Hepatocyte (in vitro differentiated cells): ENCODE results near the gene SQOR. TPM values are rescaled to one million over a fixed set of nuclear protein-coding genes. Genes with fewer than 3 reads are reported as not detected.

Source experiments
- DNase-seq: peaks from one replicate; pipeline ENCODE4 v3.0.0-alpha.2; 2016; ENCODE audit warnings: low spot score
- H2AFZ ChIP-seq: fragments of 200-600 bp; sonication (generic); 2 replicates; pipeline ENCODE4 v1.6.0; 2016; ENCODE audit warnings: antibody characterized with exemption, mild to moderate bottlenecking
- H3K27ac ChIP-seq: fragments of 200-600 bp; sonication (generic); 2 replicates; pipeline ENCODE4 v1.5.1; 2016; ENCODE audit warnings: mild to moderate bottlenecking
- H3K27me3 ChIP-seq: fragments of 200-600 bp; sonication (generic); 2 replicates; pipeline ENCODE4 v1.6.1; 2016
- H3K36me3 ChIP-seq: fragments of 200-600 bp; sonication (generic); replicated peaks from 2 replicates; pipeline ENCODE4 v1.5.1; 2016; ENCODE audit warnings: low read depth; ENCODE audit not compliant: insufficient read depth
- H3K4me1 ChIP-seq: fragments of 200-600 bp; sonication (generic); 2 replicates; pipeline ENCODE4 v1.5.1; 2016; ENCODE audit warnings: mild to moderate bottlenecking, moderate library complexity; ENCODE audit not compliant: insufficient read depth
- H3K4me2 ChIP-seq: fragments of 200-600 bp; sonication (generic); 2 replicates; pipeline ENCODE4 v1.6.0; 2016
- H3K4me3 ChIP-seq: fragments of 200-600 bp; sonication (generic); 2 replicates; pipeline ENCODE4 v1.5.1; 2016; ENCODE audit warnings: mild to moderate bottlenecking
- H3K79me2 ChIP-seq: fragments of 200-600 bp; sonication (generic); 2 replicates; pipeline ENCODE4 v1.6.0; 2017; ENCODE audit warnings: mild to moderate bottlenecking
- H3K9me2 ChIP-seq: fragments of 200-600 bp; sonication (generic); replicated peaks from 2 replicates; pipeline ENCODE4 v1.6.0; 2017; ENCODE audit warnings: mild to moderate bottlenecking; ENCODE audit not compliant: insufficient read depth
- H3K9me3 ChIP-seq: fragments of 200-600 bp; sonication (generic); 2 replicates; pipeline ENCODE4 v1.5.1; 2016; ENCODE audit warnings: low read depth, mild to moderate bottlenecking
- H4K20me1 ChIP-seq: fragments of 200-600 bp; sonication (generic); 2 replicates; pipeline ENCODE4 v1.6.0; 2016; ENCODE audit warnings: mild to moderate bottlenecking; ENCODE audit not compliant: insufficient read depth, poor library complexity, severe bottlenecking
- EZH2 ChIP-seq: fragments of 200-600 bp; sonication (generic); IDR thresholded peaks from 2 replicates; pipeline ENCODE4 v1.6.1; 2016; ENCODE audit warnings: antibody characterized with exemption, mild to moderate bottlenecking, borderline replicate concordance
- EZH2phosphoT487 ChIP-seq: fragments of 200-600 bp; sonication (generic); IDR thresholded peaks from one replicate; pipeline ENCODE4 v1.6.1; 2018; ENCODE audit warnings: antibody characterized with exemption, mild to moderate bottlenecking, low read depth, moderate library complexity; ENCODE audit not compliant: unreplicated experiment, severe bottlenecking
- WGBS: methylation state at CpG from one replicate; pipeline ENCODE4 v1.1.6; 2016; ENCODE audit warnings: low lambda C conversion rate; ENCODE audit errors: missing lambda C conversion rate; 5-methylcytosine and 5-hydroxymethylcytosine counted together
- polyA plus RNA-seq: library from polyadenylated mRNA; unstranded; fragments of >200 nt; fragmentation: Nextera tagmentation; extraction: Ambion mirVana; gene quantifications from 2 replicates; pipeline ENCODE4 v1.2.1, GENCODE V29; 2016
- total RNA-seq: library from RNA; depleted of rRNA; stranded (reverse); fragments of >200 nt; gene quantifications from 2 replicates; pipeline ENCODE4 v1.2.3, GENCODE V29; 2014
- TF ChIP-seq, protein P1 (sequence below): fragments of 200-600 bp; sonication (generic); IDR thresholded peaks from 2 replicates; pipeline ENCODE4 v1.5.1; 2016; ENCODE audit warnings: antibody characterized with exemption, mild to moderate bottlenecking; ENCODE audit not compliant: poor library complexity

Gene SQOR
- total and polyA plus RNA-seq, 2 experiments from 2014 or later, result 30.1 to 37.0 TPM

DNA sequence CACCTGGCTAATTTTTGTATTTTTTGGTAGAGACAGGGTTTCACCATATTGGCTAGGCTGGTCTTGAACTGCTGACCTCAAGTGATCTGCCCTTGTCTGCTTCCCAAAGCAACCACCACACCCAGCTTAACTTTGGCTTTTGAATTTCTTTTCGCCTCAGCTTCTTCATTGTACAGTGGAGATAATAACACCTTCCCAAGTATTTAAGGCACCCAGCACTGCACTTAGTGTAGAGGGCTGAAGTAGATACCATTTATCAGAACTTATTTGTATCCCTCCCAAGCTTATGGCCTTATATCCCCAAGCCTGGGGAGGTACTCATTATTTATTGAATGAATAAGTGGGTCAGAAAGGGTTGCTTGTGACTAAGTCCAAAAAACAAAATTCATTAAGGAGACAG lies 2.3 kb downstream of the SQOR start:
- no peak overlapping the region for H2AFZ ChIP-seq
- H3K4me3 ChIP-seq, result no peak overlapping the region
- no peaks in the 10 kb centered on the region for H3K9me3 ChIP-seq
- no peaks in the 10 kb centered on the region for H3K36me3 ChIP-seq
- no peak for DNase-seq
- peak overlapping the region; percentile 84 for H3K27ac ChIP-seq
- peak overlapping the region; percentile 57 for H3K4me2 ChIP-seq
- TF ChIP-seq EZH2phosphoT487 (no peak), EZH2 (no peak)
- TF ChIP-seq, protein P1, sequence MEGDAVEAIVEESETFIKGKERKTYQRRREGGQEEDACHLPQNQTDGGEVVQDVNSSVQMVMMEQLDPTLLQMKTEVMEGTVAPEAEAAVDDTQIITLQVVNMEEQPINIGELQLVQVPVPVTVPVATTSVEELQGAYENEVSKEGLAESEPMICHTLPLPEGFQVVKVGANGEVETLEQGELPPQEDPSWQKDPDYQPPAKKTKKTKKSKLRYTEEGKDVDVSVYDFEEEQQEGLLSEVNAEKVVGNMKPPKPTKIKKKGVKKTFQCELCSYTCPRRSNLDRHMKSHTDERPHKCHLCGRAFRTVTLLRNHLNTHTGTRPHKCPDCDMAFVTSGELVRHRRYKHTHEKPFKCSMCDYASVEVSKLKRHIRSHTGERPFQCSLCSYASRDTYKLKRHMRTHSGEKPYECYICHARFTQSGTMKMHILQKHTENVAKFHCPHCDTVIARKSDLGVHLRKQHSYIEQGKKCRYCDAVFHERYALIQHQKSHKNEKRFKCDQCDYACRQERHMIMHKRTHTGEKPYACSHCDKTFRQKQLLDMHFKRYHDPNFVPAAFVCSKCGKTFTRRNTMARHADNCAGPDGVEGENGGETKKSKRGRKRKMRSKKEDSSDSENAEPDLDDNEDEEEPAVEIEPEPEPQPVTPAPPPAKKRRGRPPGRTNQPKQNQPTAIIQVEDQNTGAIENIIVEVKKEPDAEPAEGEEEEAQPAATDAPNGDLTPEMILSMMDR, result no peak
- H3K4me1 ChIP-seq, result peaks cover 30% of the 10 kb centered on the region
- no peaks in the 10 kb centered on the region for H4K20me1 ChIP-seq
- peaks cover 24% of the 10 kb centered on the region for H3K79me2 ChIP-seq
- WGBS, result 90% methylated on average over 1 of the region's 1 CpG
- no peaks in the 10 kb centered on the region for H3K27me3 ChIP-seq
- H3K9me2 ChIP-seq, result no peaks in the 10 kb centered on the region

DNA sequence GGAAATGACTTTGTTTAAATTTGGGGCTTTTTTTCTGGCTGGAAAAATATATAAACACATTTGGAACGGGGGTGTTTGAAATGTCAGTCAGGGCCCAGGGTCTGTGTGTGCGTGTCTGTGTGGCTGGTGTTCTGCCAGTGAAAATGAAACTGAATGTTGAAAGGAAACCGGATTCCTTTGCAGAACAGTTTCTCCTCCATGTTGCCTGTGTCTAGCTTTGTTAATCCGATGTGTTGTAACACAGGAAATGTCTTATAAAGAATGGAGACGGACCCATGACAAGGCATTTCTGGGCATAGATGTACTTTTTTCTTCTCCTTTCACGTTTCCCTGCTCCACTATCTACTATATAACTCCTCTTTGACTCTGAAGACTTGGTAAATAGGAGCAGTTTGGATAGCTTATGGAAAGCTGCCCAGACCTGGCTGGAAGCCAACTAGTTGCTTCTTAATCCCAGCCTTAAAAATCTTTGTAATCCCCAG lies 2.8 kb downstream of the SQOR start:
- H3K36me3 ChIP-seq, result no peaks in the 10 kb centered on the region
- H3K9me2 ChIP-seq, result no peaks in the 10 kb centered on the region
- H3K4me3 ChIP-seq, result no peak overlapping the region
- H2AFZ ChIP-seq, result no peak overlapping the region
- H3K27me3 ChIP-seq, result no peaks in the 10 kb centered on the region
- no peaks in the 10 kb centered on the region for H3K9me3 ChIP-seq
- TF ChIP-seq, protein P1, result no peak
- no peak for TF ChIP-seq EZH2
- no peak for TF ChIP-seq EZH2phosphoT487
- H3K79me2 ChIP-seq, result peaks cover 24% of the 10 kb centered on the region
- DNase-seq, result peak; percentile 71
- peaks cover 34% of the 10 kb centered on the region for H3K4me1 ChIP-seq
- WGBS, result 40% methylated on average over 6 of the region's 6 CpGs
- H3K27ac ChIP-seq, result peak overlapping the region; percentile 84
- H4K20me1 ChIP-seq, result no peaks in the 10 kb centered on the region
- peak overlapping the region; percentile 57 for H3K4me2 ChIP-seq

DNA sequence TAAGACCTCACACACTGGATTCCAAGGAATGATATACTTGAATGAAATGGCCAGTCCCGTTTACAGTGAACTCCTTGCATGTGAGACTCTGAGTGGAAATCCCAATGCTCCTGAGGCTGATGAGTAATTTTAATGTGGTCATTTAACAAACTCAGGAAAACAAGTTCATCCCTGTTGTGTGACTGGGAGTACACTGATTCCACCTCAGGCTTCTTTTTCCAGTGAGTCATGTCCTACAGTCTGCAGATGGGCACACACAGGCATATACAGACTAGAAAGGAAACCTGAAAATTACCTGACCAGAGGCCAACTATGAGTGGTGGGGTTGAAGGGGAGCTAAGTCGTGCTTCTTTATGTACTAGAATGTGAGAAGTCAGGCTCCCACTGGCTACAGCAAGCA lies 5.8 kb downstream of the SQOR start:
- peak; percentile 66 for DNase-seq
- H3K36me3 ChIP-seq, result no peaks in the 10 kb centered on the region
- peaks cover 39% of the 10 kb centered on the region for H3K79me2 ChIP-seq
- H2AFZ ChIP-seq, result no peak overlapping the region
- no peaks in the 10 kb centered on the region for H3K27me3 ChIP-seq
- no peaks in the 10 kb centered on the region for H3K9me3 ChIP-seq
- H3K4me1 ChIP-seq, result peaks cover 46% of the 10 kb centered on the region
- no peak for TF ChIP-seq EZH2phosphoT487
- no peak for TF ChIP-seq EZH2
- TF ChIP-seq, protein P1, result no peak
- no peaks in the 10 kb centered on the region for H3K9me2 ChIP-seq
- 25% methylated on average over 2 of the region's 2 CpGs for WGBS
- peak overlapping the region; percentile 92 for H3K27ac ChIP-seq
- no peak overlapping the region for H3K4me3 ChIP-seq
- no peaks in the 10 kb centered on the region for H4K20me1 ChIP-seq
- peak overlapping the region; percentile 41 for H3K4me2 ChIP-seq
